Right renal pelvis (tissue), 4 donors: ENCODE data around the gene PIM1. TPM values are rescaled to one million over a fixed set of nuclear protein-coding genes. Genes with fewer than 3 reads are reported as not detected.

ENCODE experiments used
- DNase-seq, 4 donors: peaks; one replicate each; pipeline ENCODE4 v3.0.0-alpha.2; 2013; ENCODE audit warnings: low read depth in 4 of 4, low spot score in 3 of 4, missing footprints in 1 of 4
- polyA plus RNA-seq, 4 donors: library from polyadenylated mRNA; unstranded; fragments of 120-200 nt; gene quantifications; one replicate each; pipeline ENCODE4 v1.2.1, GENCODE V29; 2013; ENCODE audit not compliant: insufficient read length in 4 of 4

The PIM1 gene
- polyA plus RNA-seq, 4 donors: 22.5 to 25.9 (median 25.6) TPM

GRCh38 chr6:37137201-37138090 lies 32.5 kb upstream of the PIM1 start:
- DNase-seq: peak; percentile 64 to 87 (median 81)

GRCh38 chr6:37138856-37139229 lies 31.1 kb upstream of the PIM1 start:
- no peak for DNase-seq

- DNase-seq: no peak
Observed at GRCh38 chr6:37139230-37139962, 30.6 kb upstream of the PIM1 start.

GRCh38 chr6:37140145-37140544 lies 29.8 kb upstream of the PIM1 start:
- no peak for DNase-seq

GRCh38 chr6:37141281-37142049 lies 28.5 kb upstream of the PIM1 start:
- DNase-seq: no peak

GRCh38 chr6:37142050-37142614 lies 27.8 kb upstream of the PIM1 start:
- DNase-seq: no peak

GRCh38 chr6:37143585-37143984 lies 26.4 kb upstream of the PIM1 start:
- DNase-seq: no peak

- no peak for DNase-seq
Observed at GRCh38 chr6:37145443-37145842, 24.5 kb upstream of the PIM1 start.

GRCh38 chr6:37146735-37147157 lies 23.2 kb upstream of the PIM1 start:
- no peak for DNase-seq

GRCh38 chr6:37149745-37150144 lies 20.2 kb upstream of the PIM1 start:
- DNase-seq: no peak

GRCh38 chr6:37150314-37150713 lies 19.6 kb upstream of the PIM1 start:
- no peak for DNase-seq

GRCh38 chr6:37155394-37156312 lies 14.3 kb upstream of the PIM1 start:
- no peak for DNase-seq

GRCh38 chr6:37158508-37158907 lies 11.4 kb upstream of the PIM1 start:
- no peak for DNase-seq

- DNase-seq: no peak
Observed at GRCh38 chr6:37160922-37161778, 8.8 kb upstream of the PIM1 start.

GRCh38 chr6:37162740-37163139 lies 7.2 kb upstream of the PIM1 start:
- DNase-seq: no peak

- DNase-seq: no peak
Observed at GRCh38 chr6:37168163-37168758, 1.7 kb upstream of the PIM1 start.

GRCh38 chr6:37168811-37169495 lies 999 bp upstream of the PIM1 start:
- no peak for DNase-seq
